Activated T-cell treated with anti-CD3 and anti-CD28 coated beads, Interleukin-2, amount 50 U/mL, for 4 hours (primary cell): ENCODE measurements around the gene PYGM. TPM values are rescaled to one million over a fixed set of nuclear protein-coding genes. Genes with fewer than 3 reads are reported as not detected.

Experiments
- ATAC-seq, 2 donors: fragments of 200-7000 bp; cut with Tn5 transposase; one replicate each; pipeline ENCODE4 v1.10.0; 2021
- DNase-seq: peaks from one replicate; pipeline ENCODE4 v3.0.0-alpha.2; 2020
- H3K27me3 Mint-ChIP-seq: one replicate; pipeline ENCODE4 v1.8.0; 2021; ENCODE audit warnings: low read depth, mixed read lengths
- H3K36me3 Mint-ChIP-seq: one replicate; pipeline ENCODE4 v1.8.0; 2022; ENCODE audit warnings: mixed read lengths; ENCODE audit not compliant: insufficient read depth
- H3K4me1 Mint-ChIP-seq: one replicate; pipeline ENCODE4 v1.8.0; 2021; ENCODE audit warnings: low read depth, mixed read lengths
- H3K4me3 Mint-ChIP-seq: one replicate; pipeline ENCODE4 v1.8.0; 2021; ENCODE audit warnings: mild to moderate bottlenecking, moderate library complexity, mixed read lengths
- H3K9me3 Mint-ChIP-seq: one replicate; pipeline ENCODE4 v1.8.0; 2021; ENCODE audit warnings: mixed read lengths
- total RNA-seq, 3 donors: library from RNA; stranded (reverse); gene quantifications; one replicate each; pipeline ENCODE4 v1.2.1, GENCODE V29; 2021

Gene PYGM
- total RNA-seq, 3 donors from 2014 or later, result 1.7 to 2.7 (median 2.1) TPM

DNA sequence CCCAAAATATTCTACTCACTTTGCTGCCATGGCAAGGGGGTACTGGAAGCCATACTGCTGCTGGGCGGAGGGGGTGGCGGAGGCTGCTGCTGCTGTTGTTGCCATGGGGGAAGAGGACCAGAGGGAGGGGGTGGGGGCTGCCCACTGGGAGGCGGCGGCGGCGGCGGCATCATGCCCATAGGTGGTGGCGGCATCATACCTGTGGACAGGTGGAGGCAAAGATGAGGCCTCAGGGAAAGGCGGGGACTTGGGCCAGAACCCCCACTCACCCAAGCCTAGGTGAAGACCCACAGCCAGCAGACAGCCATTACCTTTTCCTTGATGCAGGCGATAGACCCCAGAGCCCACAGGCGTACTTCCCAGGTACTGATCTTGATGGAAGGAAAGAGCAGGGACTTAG is 7.1 kb upstream of the PYGM start:
- Mint-ChIP-seq H3K4me3 (no peak overlapping the region), H3K27me3 (no peaks in the 10 kb centered on the region), H3K4me1 (peaks cover 87% of the 10 kb centered on the region), H3K36me3 (peaks cover 76% of the 10 kb centered on the region), H3K9me3 (no peaks in the 10 kb centered on the region)
- no peak for ATAC-seq
- DNase-seq, result no peak

DNA sequence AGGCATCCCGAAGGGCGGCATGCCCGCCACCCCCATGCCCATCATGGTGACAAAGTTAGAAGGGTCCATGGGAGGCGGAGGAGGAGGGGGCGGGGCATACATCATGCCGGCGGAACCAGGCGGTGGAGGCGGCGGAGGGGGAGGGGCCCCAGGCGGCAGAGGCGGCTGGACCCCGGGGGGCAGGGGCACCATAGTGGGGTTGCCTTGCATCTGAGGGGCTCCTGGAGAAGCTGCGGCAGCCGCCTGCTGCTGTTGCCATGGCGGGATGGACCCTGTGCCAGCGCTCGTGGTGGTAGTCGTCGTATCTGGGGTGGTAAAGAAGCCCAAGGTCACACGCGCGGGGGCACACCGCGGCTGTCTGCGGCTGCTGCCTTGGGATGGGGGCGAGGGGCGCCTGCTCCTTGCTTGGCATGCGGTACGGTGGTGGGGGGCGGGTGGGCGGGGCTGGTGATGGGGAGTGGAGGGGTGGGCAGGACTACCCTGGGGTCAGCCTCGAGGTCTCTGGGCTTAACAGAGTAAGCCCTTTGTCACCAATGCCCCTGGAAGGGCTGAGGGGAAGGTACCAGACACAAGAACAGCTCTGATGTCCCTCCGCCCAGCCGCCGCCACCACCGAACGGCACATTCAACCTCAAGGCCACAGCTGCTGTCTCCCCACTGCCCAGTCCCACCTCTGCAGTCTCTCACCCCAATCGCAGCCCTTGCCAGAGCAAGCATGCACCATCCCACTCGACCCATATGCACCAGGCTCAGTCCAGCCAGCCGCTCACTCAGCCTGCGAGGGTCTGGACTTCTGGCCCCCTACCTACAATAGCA is 6.3 kb upstream of the PYGM start:
- no peaks in the 10 kb centered on the region for H3K27me3 Mint-ChIP-seq
- H3K9me3 Mint-ChIP-seq, result no peaks in the 10 kb centered on the region
- no peak for ATAC-seq
- peaks cover 88% of the 10 kb centered on the region for H3K4me1 Mint-ChIP-seq
- no peak overlapping the region for H3K4me3 Mint-ChIP-seq
- H3K36me3 Mint-ChIP-seq, result peaks cover 69% of the 10 kb centered on the region
- DNase-seq, result no peak

DNA sequence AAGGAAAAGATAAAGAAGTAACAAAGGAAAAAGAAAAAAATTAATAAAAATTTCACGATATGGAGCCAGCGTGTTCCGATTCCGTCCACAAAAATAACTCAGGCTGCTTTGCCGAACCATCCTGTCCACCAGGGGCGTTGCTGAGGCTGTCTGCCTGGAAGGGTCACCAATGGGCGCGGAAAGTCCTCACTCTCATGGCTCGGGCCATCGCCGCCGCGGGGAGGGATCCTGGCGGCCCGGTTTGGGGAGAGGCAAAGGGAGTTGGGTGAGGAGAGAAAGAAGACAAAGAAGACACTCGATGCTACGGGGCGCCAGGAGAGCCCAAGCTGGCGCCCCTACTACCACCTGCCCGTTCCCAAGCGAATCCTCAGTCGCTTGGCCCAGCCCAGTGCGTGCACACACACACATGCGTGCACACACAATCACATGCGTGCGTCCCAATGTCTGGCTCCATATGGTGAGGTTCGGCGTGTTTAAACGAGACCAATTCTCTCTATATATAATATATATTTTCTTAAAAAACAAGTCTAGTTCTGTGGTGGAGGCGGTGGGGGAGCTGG is 5.6 kb upstream of the PYGM start:
- Mint-ChIP-seq H3K27me3 (no peaks in the 10 kb centered on the region), H3K4me3 (peak overlapping the region; percentile 42), H3K4me1 (peaks cover 89% of the 10 kb centered on the region), H3K9me3 (no peaks in the 10 kb centered on the region), H3K36me3 (peaks cover 67% of the 10 kb centered on the region)
- no peak for ATAC-seq
- no peak for DNase-seq

DNA sequence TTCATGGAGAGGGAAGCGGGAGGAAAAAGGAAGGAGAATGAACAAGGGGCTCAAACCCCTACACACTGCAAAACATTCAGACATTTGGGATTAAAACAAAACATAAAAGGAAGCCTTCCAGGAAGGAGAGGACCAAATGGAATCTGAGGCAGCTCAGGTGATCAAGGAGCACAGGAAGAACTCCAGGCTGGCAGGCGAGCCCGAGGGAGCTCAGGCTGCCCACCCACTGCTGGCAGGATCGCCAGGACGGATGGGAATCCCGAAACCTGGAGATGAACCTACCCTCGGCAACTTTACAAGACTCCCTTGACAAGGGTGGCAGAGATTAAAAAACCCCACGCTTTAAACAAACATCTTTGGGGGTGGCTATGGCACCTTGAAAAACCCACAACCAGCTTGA is 5.0 kb upstream of the PYGM start:
- ATAC-seq (no peak), DNase-seq (no peak)
- H3K36me3 Mint-ChIP-seq, result peaks cover 62% of the 10 kb centered on the region
- peaks cover 92% of the 10 kb centered on the region for H3K4me1 Mint-ChIP-seq
- H3K4me3 Mint-ChIP-seq, result peak overlapping the region; percentile 42
- no peaks in the 10 kb centered on the region for H3K27me3 Mint-ChIP-seq
- H3K9me3 Mint-ChIP-seq, result no peaks in the 10 kb centered on the region

DNA sequence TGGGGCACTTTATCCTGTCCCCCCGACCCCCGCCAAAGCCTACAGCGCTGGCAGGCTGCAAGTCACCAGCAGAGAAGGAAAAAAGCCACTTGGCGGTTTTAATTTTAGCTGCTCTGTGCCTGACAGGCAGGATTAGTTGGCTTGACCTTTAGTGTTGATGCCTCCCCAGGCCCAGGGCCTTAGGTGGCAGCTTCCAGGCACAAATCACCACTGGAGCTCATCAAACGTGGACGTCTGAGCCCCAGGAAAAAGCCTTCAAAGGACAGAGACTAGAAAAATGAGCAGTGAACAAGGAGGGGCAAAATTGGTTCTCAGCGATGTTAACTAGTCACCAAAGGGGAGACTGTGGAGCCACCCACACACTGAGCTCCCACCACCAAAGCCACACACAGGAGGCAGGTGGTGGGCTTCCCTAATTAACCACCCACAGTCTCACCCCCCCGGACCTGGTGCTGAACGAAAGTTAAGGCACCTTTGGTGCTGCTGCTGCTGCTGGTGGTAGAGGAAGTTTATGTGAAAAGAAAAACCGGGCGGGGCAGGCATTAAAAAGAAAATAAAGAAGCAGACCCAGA is 4.4 kb upstream of the PYGM start:
- Mint-ChIP-seq H3K27me3 (no peaks in the 10 kb centered on the region), H3K4me1 (peaks cover 92% of the 10 kb centered on the region), H3K4me3 (peak overlapping the region; percentile 42), H3K9me3 (no peaks in the 10 kb centered on the region), H3K36me3 (peaks cover 56% of the 10 kb centered on the region)
- ATAC-seq, result peak; percentile 3 to 18
- DNase-seq, result peak; percentile 47

DNA sequence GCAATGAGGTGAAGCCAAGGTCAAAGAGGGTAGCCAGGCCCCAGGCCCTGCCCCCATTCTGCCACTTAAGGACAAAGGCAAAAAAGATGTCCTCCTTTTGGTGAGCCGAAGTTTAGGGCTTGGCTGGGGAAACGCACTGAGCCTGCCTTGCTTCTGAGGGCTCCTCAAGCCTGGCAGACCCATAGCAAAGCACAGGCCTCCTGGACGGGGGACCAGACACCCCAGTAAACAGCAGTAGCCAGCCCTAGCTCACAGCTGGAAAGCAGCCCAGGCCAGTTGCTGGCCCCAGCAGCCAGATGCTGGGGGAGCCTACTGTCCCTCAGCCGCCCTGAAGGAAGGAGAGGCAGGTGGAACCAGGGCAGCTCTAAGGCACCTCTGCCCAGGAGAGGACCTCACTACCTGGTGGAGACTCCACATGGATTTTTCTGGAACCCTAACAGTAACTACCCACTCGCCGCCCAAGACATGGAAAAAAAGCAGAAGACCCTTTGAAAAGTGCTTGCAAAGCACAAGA is 3.8 kb upstream of the PYGM start:
- DNase-seq, result no peak
- Mint-ChIP-seq H3K27me3 (no peaks in the 10 kb centered on the region), H3K36me3 (peaks cover 50% of the 10 kb centered on the region), H3K9me3 (no peaks in the 10 kb centered on the region), H3K4me1 (peaks cover 90% of the 10 kb centered on the region), H3K4me3 (peak overlapping the region; percentile 42)
- no peak for ATAC-seq

DNA sequence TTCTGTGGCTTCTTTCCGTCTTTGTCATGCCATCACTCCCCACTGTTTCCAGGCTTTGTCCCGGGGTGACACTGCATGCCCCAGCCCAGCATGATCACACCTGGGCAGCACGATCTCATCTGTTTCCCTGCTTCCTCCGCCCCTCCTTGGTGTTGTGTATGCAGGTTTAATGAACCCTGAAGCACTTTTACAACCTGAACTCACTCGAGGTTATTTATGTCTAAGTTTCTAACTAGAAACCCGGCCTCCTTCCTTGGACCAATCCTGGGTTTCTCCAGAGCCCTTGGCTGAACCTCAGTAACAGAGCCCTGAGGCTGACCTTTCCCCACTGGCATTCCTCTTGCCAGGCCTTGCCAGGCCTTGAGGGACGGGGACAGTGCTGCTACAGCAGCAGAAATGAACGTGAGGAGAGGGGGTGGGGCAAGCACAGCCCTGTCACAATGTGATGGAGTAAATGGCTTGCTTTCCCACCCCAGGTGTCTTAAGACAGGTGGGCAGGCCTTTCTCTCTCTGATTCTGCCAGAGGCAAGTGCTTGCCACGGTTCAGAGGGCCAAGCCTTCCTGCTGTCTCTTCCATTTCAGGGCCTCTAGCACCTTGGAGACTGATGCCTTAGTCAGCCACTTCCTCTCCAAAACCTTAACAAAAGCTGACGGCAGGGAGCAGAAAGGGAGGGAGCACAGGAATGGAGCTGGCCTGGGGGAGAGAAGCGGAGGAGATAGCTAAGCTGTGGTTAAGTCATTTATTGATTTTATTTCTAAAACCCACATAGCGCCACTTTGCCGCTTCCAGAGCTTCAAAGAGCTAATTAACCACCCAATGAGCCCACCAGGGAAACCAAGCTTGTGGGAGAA is 3.1 kb upstream of the PYGM start:
- peaks cover 44% of the 10 kb centered on the region for H3K36me3 Mint-ChIP-seq
- no peaks in the 10 kb centered on the region for H3K9me3 Mint-ChIP-seq

DNA sequence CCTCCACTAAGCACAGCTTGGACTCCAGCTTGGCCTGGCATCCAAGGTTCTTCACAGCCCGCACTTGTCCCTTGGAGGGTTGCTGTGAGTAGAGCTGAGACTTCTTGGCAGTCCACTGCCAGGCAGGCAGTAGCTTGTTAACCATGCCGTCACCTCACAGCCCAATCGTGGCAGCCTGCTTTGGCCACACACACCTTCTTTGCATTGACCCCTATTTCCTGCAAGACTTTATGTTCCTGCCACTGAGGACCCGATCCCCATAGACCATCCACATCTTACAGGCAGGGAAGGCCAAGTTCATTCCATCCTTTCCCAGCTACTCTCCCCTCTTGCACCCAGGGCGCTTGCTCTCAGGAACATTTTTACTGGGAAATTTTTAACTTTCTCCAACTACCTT is 2.5 kb upstream of the PYGM start:
- H3K4me3 Mint-ChIP-seq, result peak overlapping the region; percentile 24
- DNase-seq (no peak), ATAC-seq (no peak)
- H3K36me3 Mint-ChIP-seq, result peaks cover 39% of the 10 kb centered on the region
- H3K27me3 Mint-ChIP-seq, result no peaks in the 10 kb centered on the region
- no peaks in the 10 kb centered on the region for H3K9me3 Mint-ChIP-seq
- H3K4me1 Mint-ChIP-seq, result peaks cover 77% of the 10 kb centered on the region

More for the DNA sequence above, 3.1 kb upstream of the PYGM start:
- ATAC-seq (peak; percentile 6 to 10), DNase-seq (no peak)
- peak overlapping the region; percentile 57 for H3K4me3 Mint-ChIP-seq
- H3K27me3 Mint-ChIP-seq, result no peaks in the 10 kb centered on the region
- peaks cover 83% of the 10 kb centered on the region for H3K4me1 Mint-ChIP-seq

DNA sequence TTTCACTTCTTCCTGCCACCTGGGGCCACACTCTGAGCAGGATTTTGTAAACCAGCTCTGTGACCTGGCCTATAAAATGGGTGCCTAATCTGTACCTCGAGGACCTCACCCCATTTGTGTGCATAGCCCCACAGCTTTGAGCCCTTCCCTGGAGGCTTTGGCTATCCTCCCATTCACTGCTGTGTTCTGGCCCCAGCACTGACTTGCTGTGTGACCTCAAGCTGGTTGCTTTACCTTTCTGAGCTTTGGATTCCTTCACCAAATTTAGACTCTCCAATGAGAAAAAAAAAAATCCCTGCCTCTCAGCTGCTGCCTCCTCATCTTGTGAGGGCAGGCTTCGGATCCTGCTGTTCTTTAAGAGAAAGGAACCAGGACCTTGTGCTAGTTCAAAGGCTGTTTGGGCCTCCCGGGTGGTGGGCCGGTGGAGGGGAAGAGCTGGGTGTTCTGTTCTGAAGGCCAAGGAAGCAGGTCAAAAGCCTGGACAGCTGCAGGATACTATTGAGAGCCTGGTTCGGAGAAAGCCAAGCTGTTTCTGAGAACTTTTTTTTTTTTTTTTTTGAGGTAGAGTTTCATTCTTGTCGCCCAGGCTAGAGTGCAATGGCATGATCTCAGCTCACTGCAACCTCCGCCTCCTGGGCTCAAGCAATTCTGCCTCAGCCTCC is 1.1 kb upstream of the PYGM start:
- Mint-ChIP-seq H3K4me1 (peaks cover 67% of the 10 kb centered on the region), H3K9me3 (no peaks in the 10 kb centered on the region), H3K27me3 (no peaks in the 10 kb centered on the region), H3K36me3 (peaks cover 33% of the 10 kb centered on the region), H3K4me3 (peak overlapping the region; percentile 8)
- DNase-seq (no peak), ATAC-seq (peak in 1 of 2 donors; percentile 2)

DNA sequence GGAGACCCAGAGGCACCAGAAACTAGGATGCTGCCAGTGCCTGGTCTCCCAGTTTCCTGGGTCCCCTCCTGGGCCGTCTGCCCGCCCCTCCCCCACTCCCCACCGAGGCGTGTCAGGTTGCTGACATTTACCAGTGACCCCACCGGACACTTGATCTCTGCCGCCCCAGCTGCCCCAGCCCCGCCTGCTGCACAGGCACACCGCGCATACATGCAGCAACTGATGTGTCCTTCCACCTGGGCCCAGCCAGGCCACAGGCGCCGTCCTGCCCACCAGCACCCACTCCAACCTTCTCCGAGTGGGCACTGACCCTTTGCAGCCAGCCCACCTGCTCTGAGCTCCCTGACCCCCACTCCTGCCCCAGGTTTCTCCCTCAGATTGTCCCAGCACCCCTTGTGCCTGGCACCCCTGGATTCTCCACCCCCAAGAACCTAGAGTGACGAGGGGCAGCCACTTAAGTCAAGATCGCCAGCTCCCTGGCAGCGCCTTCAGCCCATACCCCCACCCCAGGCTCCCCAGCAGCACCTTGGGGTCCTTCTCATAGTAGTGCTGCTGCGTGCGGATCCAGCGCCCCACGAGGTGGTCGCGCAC is 548 bp downstream of the PYGM start:
- Mint-ChIP-seq H3K36me3 (peaks cover 22% of the 10 kb centered on the region), H3K4me1 (peaks cover 54% of the 10 kb centered on the region), H3K9me3 (no peaks in the 10 kb centered on the region), H3K27me3 (no peaks in the 10 kb centered on the region), H3K4me3 (no peak overlapping the region)
- ATAC-seq (no peak), DNase-seq (no peak)

DNA sequence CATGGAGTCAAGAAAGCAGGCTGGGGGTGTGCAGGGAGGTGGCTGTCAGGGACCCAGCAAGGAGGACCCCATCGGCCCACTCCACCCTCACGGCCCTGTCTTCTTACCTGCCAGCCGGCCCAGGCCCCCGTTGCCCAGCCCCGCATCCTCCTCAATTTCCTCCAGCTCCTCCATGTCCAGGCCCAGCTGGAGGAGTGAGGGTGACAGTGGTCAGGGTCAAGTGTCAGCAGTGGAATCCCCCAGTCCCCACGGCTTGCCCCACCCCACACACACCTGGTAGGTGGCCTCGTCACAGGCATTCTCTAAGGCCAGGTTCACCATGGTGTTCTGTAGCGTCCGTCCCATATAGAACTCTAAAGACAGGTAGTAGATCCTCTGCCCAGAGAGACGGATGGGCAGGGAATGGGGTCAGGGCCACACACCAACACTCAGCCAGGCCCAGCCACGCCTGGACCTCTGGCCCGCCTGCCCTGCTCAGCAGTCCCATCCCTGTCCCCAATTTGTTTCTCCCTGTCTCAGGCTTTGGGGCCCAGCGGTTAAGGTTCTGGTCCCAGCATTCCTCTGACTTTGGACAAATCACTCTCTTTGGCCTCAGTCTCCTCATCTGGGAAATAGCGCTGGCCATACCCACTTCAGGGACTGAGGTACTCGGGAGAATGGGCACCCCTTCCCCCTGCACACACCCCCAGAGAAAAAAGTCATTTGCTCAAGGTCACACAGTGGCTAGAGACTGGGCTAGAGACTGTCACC is 1.3 kb downstream of the PYGM start:
- H3K27me3 Mint-ChIP-seq, result no peaks in the 10 kb centered on the region
- DNase-seq (no peak), ATAC-seq (no peak)
- H3K36me3 Mint-ChIP-seq, result peaks cover 16% of the 10 kb centered on the region
- no peaks in the 10 kb centered on the region for H3K9me3 Mint-ChIP-seq
- peaks cover 47% of the 10 kb centered on the region for H3K4me1 Mint-ChIP-seq
- no peak overlapping the region for H3K4me3 Mint-ChIP-seq

DNA sequence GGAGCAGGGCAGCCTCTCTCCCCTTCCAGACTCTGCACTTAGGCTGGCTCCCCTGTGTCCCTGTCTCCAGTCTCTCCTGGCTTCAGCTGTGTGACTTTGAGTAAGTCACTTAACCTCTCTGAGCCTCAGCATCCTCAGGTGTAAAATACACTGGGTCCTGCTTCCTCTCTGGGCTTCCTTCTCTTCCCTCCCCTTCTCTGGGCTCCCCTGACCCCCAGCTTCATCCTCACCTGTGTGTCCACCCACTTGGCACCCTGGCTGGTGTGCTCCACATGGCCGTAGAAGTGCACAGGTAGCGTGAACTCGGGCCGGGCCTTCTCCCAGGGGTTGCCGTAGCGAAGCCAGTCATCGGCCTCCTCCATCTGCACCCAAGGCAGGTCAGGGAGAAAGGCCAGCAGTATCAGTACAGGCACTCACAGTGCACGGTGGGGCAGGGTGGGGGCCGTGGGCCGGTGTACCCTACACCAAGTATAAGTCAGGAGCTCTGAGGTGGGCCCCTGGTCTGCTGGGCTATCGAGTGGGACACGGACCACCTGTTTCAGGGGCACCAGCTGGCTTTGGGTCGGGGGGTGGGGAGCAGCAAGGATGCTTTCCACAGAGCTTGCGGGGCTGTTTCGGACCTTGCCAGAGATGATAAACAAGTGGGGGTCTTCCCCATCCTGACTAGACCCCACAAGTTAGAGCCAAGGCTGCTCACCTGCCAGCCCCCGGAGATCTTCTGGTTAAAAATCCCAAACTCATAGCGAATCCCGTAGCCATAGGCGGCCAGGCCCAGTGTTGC is 2.0 kb downstream of the PYGM start:
- Mint-ChIP-seq H3K27me3 (no peaks in the 10 kb centered on the region), H3K4me1 (peaks cover 39% of the 10 kb centered on the region), H3K4me3 (no peak overlapping the region), H3K9me3 (no peaks in the 10 kb centered on the region), H3K36me3 (peaks cover 12% of the 10 kb centered on the region)
- ATAC-seq (no peak), DNase-seq (no peak)
